Keratinocyte (primary cell): Measurements from ENCODE around the gene PTPRU. TPM values are rescaled to one million over a fixed set of nuclear protein-coding genes. Genes with fewer than 3 reads are reported as not detected.

Experiments used
- DNase-seq: peaks from one replicate; pipeline ENCODE4 v3.0.0-alpha.2; 2011; ENCODE audit warnings: low read depth, missing footprints, low spot score
- FAIRE-seq: peaks from 2 replicates; lab custom pipeline; 2011; peaks lifted over from hg19 to GRCh38; lab: Jason Lieb, UNC
- H2AFZ ChIP-seq: 2 replicates; pipeline ENCODE4 v1.6.0; 2012; ENCODE audit warnings: low read length, control low read depth, inconsistent platforms; ENCODE audit not compliant: control insufficient read depth
- H3K27ac ChIP-seq: 2 replicates; pipeline ENCODE4 v1.5.1; 2011; ENCODE audit warnings: low read length; ENCODE audit not compliant: control insufficient read depth, insufficient read depth
- H3K27me3 ChIP-seq: 3 replicates; pipeline ENCODE4 v1.6.0; 2011; ENCODE audit warnings: low read length; ENCODE audit not compliant: control insufficient read depth, insufficient read depth; ENCODE audit errors: extremely low read depth
- H3K36me3 ChIP-seq, 2 experiments: 2 replicates in 1 of 2; 3 replicates in 1 of 2; pipeline ENCODE4 v1.5.1; 2011; ENCODE audit warnings: low read length in 2 of 2, mild to moderate bottlenecking in 1 of 2; ENCODE audit not compliant: control insufficient read depth in 2 of 2, insufficient read depth in 2 of 2; ENCODE audit errors: extremely low read depth in 1 of 2
- H3K4me1 ChIP-seq: 3 replicates; pipeline ENCODE4 v1.5.1; 2011; ENCODE audit warnings: low read length; ENCODE audit not compliant: control insufficient read depth, insufficient read depth; ENCODE audit errors: extremely low read depth
- H3K4me2 ChIP-seq: 3 replicates; pipeline ENCODE4 v1.6.0; 2011; ENCODE audit warnings: low read depth, low read length; ENCODE audit not compliant: control insufficient read depth, insufficient read depth; ENCODE audit errors: extremely low read depth
- H3K4me3 ChIP-seq, 3 experiments: fragments of 200-600 bp in 1 of 3; sonication (generic) in 1 of 3; 2 replicates in 2 of 3; 3 replicates in 1 of 3; pipeline ENCODE4 v1.5.1; 2011 to 2016; ENCODE audit warnings: low read length in 3 of 3, mild to moderate bottlenecking in 3 of 3, control low read depth in 2 of 3, inconsistent platforms in 1 of 3, low read depth in 1 of 3, mixed read lengths in 1 of 3, mixed run types in 1 of 3, moderate library complexity in 1 of 3; ENCODE audit not compliant: control insufficient read depth in 2 of 3, insufficient read depth in 2 of 3; ENCODE audit errors: extremely low read depth in 1 of 3
- H3K79me2 ChIP-seq: 2 replicates; pipeline ENCODE4 v1.6.0; 2012; ENCODE audit warnings: low read length; ENCODE audit not compliant: control insufficient read depth, insufficient read depth
- H3K9ac ChIP-seq: 3 replicates; pipeline ENCODE4 v1.6.0; 2011; ENCODE audit warnings: low read length; ENCODE audit not compliant: control insufficient read depth, insufficient read depth; ENCODE audit errors: extremely low read depth
- H3K9me1 ChIP-seq: 3 replicates; pipeline ENCODE4 v1.6.0; 2011; ENCODE audit warnings: low read length; ENCODE audit not compliant: control insufficient read depth, insufficient read depth; ENCODE audit errors: extremely low read depth
- H3K9me3 ChIP-seq: 2 replicates; pipeline ENCODE4 v1.5.1; 2012; ENCODE audit warnings: low read depth, low read length; ENCODE audit not compliant: control insufficient read depth
- H4K20me1 ChIP-seq: 3 replicates; pipeline ENCODE4 v1.6.0; 2011; ENCODE audit warnings: low read length; ENCODE audit not compliant: control insufficient read depth, insufficient read depth; ENCODE audit errors: extremely low read depth
- CTCF ChIP-seq, 3 experiments: IDR thresholded peaks in 1 of 3; conservative IDR thresholded peaks in 1 of 3; optimal IDR thresholded peaks in 1 of 3; 2 replicates in 2 of 3; 3 replicates in 1 of 3; pipeline versions ENCODE3 to v1.5.1; 2011; ENCODE audit warnings: low read length in 3 of 3, mild to moderate bottlenecking in 3 of 3, moderate library complexity in 2 of 3, control low read depth in 1 of 3, inconsistent platforms in 1 of 3; ENCODE audit not compliant: insufficient read depth in 2 of 3; ENCODE audit errors: extremely low read depth in 1 of 3
- EZH2 ChIP-seq: IDR thresholded peaks from one replicate; pipeline ENCODE4 v1.6.1; 2012; ENCODE audit warnings: inconsistent platforms, mild to moderate bottlenecking, low read length, moderate library complexity
- dilution Hi-C: fragments of 300-500 bp; cut with MboI; formaldehyde crosslinking; loops from one replicate; pipeline ENCODE4 v1.7.0; 2020; ENCODE audit warnings: low sequenced_read_pairs; ENCODE audit not compliant: extremely low pct_ligation_motif_present
- polyA plus RNA-seq, 5 experiments: library from polyadenylated mRNA; depleted of rRNA in 3 of 5; stranded (reverse) in 3 of 5; stranded (forward) in 1 of 5; unstranded in 1 of 5; fragments of >200 nt; gene quantifications; 1 replicate in 1 of 5; 2 replicates in 3 of 5; 3 replicates in 1 of 5; pipeline versions ENCODE4 v1.2.1 to v1.2.3, GENCODE V29; 2011 to 2012; ENCODE audit warnings: missing spikeins in 2 of 5, low read depth in 1 of 5, low replicate concordance in 1 of 5

PTPRU gene
- polyA plus RNA-seq, 1 donor (not counting 4 experiments of a cell fraction or from before 2014, with no cell fraction given), result 4.3 TPM

GRCh38 chr1:29310616-29311180 lies 74.4 kb downstream of the PTPRU start:
- FAIRE-seq, result no peak
- no peaks in the 10 kb centered on the region for H3K9me1 ChIP-seq

GRCh38 chr1:29311352-29312030 lies 75.2 kb downstream of the PTPRU start:
- H3K9me1 ChIP-seq, result no peaks in the 10 kb centered on the region
- H3K27me3 ChIP-seq, result no peaks in the 10 kb centered on the region
- DNase-seq (no peak), FAIRE-seq (no peak)
- H4K20me1 ChIP-seq, result no peaks in the 10 kb centered on the region
- H3K4me3 ChIP-seq, result no peak overlapping the region
- no peak overlapping the region for H3K9ac ChIP-seq
- H3K79me2 ChIP-seq, result no peaks in the 10 kb centered on the region
- no peaks in the 10 kb centered on the region for H3K9me3 ChIP-seq
- no peaks in the 10 kb centered on the region for H3K4me1 ChIP-seq
- no peak overlapping the region for H3K27ac ChIP-seq
- TF ChIP-seq EZH2 (no peak), CTCF (optimal IDR thresholded peaks at IDR 0.05 in 1 of 3, IDR thresholded peaks at IDR 0.05 in 1 of 3, conservative IDR thresholded peaks at IDR 0.05 in 1 of 3; ENCODE audit: extremely low read depth in 1 of 3, insufficient read depth in 2 of 3, low read length in 3 of 3) (no peak)
- no peaks in the 10 kb centered on the region for H3K36me3 ChIP-seq
- dilution Hi-C loops, result no loop called here
- no peak overlapping the region for H3K4me2 ChIP-seq
- H2AFZ ChIP-seq, result no peak overlapping the region

More at GRCh38 chr1:29310616-29311180, 74.4 kb downstream of the PTPRU start:
- Histone ChIP-seq H3K27ac (no peak overlapping the region), H4K20me1 (no peaks in the 10 kb centered on the region), H3K36me3 (no peaks in the 10 kb centered on the region), H3K4me1 (no peaks in the 10 kb centered on the region), H3K27me3 (no peaks in the 10 kb centered on the region), H3K9ac (no peak overlapping the region), H3K9me3 (no peaks in the 10 kb centered on the region), H3K4me3 (no peak overlapping the region), H2AFZ (no peak overlapping the region), H3K79me2 (no peaks in the 10 kb centered on the region), H3K4me2 (no peak overlapping the region)
- dilution Hi-C loops, result no loop called here
- TF ChIP-seq CTCF (optimal IDR thresholded peaks at IDR 0.05 in 1 of 3, IDR thresholded peaks at IDR 0.05 in 1 of 3, conservative IDR thresholded peaks at IDR 0.05 in 1 of 3; ENCODE audit: extremely low read depth in 1 of 3, insufficient read depth in 2 of 3, low read length in 3 of 3) (no peak), EZH2 (no peak)
- no peak for DNase-seq
